C4-2B (cell line): ENCODE results near the gene ACP2.

Source experiments
- CTCF ChIP-seq: fragments of 450-650 bp; conservative IDR thresholded peaks from 2 replicates; pipeline ENCODE4 v1.5.1; 2017; ENCODE audit warnings: mild to moderate bottlenecking
- ZFX ChIP-seq: fragments of 450-650 bp; IDR thresholded peaks from 2 replicates; pipeline ENCODE4 v1.6.1; 2017

- TF ChIP-seq CTCF (no peak), ZFX (no peak)
Measured at GRCh38 chr11:47272706-47273105, 24.1 kb upstream of the ACP2 start.
